Panc1 (cell line): ENCODE measurements around the gene ZDHHC1. TPM values are rescaled to one million over a fixed set of nuclear protein-coding genes. Genes with fewer than 3 reads are reported as not detected.

Experiments
- ATAC-seq: fragments of 200-7000 bp; cut with Tn5 transposase; 2 replicates; pipeline ENCODE4 v1.9.1; 2020; ENCODE audit warnings: mild to moderate bottlenecking, moderate library complexity
- BruUV-seq: library from RNA; stranded (reverse); fragments of 400-500 nt; replicated peaks from 2 replicates; lab custom pipeline; 2021; lab: Mats Ljungman, UMichigan
- CTCF ChIA-PET: fragments of 300-600 bp; sonication (Branson Sonifier 250); formaldehyde crosslinking; loops from one replicate; lab custom pipeline; 2022; ENCODE audit warnings: antibody characterized with exemption; lab: Charles Lee
- POLR2A ChIA-PET: fragments of 300-600 bp; sonication (Branson Sonifier 250); formaldehyde crosslinking; loops from one replicate; lab custom pipeline; 2022; ENCODE audit warnings: antibody characterized with exemption; lab: Charles Lee
- DNase-seq: peaks from one replicate; pipeline ENCODE4 v3.0.0-alpha.2; 2010; ENCODE audit warnings: low read depth, low spot score
- H3K27ac ChIP-seq: 2 replicates; pipeline ENCODE4 v1.5.1; 2011; ENCODE audit warnings: mild to moderate bottlenecking, low read length, inconsistent platforms
- H3K27me3 ChIP-seq: fragments of 200-500 bp; sonication (Bioruptor generic); 2 replicates; pipeline ENCODE4 v1.6.0; 2014; ENCODE audit warnings: low read length, inconsistent platforms; ENCODE audit not compliant: control insufficient read depth, insufficient read depth
- H3K36me3 ChIP-seq: fragments of 200-500 bp; sonication (Bioruptor generic); 2 replicates; pipeline ENCODE4 v1.5.1; 2014; ENCODE audit warnings: inconsistent platforms, mild to moderate bottlenecking, low read length, moderate library complexity; ENCODE audit not compliant: control insufficient read depth, insufficient read depth
- H3K4me1 ChIP-seq: 2 replicates; pipeline ENCODE4 v1.5.1; 2011; ENCODE audit warnings: inconsistent platforms, mild to moderate bottlenecking, low read length, moderate library complexity; ENCODE audit not compliant: control insufficient read depth, insufficient read depth
- H3K4me3 ChIP-seq, 2 experiments: 2 replicates each; pipeline ENCODE4 v1.5.1; 2011 to 2012; ENCODE audit warnings: low read depth in 2 of 2, low read length in 2 of 2, mild to moderate bottlenecking in 2 of 2, inconsistent platforms in 1 of 2, moderate library complexity in 1 of 2
- H3K9me3 ChIP-seq: fragments of 200-500 bp; sonication (Bioruptor generic); 2 replicates; pipeline ENCODE4 v1.5.1; 2014; ENCODE audit warnings: low read depth, mild to moderate bottlenecking, inconsistent platforms, low read length, moderate library complexity; ENCODE audit not compliant: control insufficient read depth, insufficient read depth
- POLR2AphosphoS5 ChIP-seq: IDR thresholded peaks from 2 replicates; pipeline ENCODE4 v1.6.1; 2012; ENCODE audit warnings: mild to moderate bottlenecking, low read depth, low read length, moderate library complexity
- SIN3A ChIP-seq: IDR thresholded peaks from 2 replicates; pipeline ENCODE4 v1.6.1; 2012; ENCODE audit warnings: low read depth, mild to moderate bottlenecking, low read length, moderate library complexity, borderline replicate concordance; ENCODE audit not compliant: insufficient read depth
- TCF7L2 ChIP-seq: IDR thresholded peaks from 2 replicates; pipeline ENCODE4 v1.6.1; 2011; ENCODE audit warnings: mild to moderate bottlenecking, low read depth, low read length, inconsistent platforms
- in situ Hi-C: cut with HindIII; loops from 2 replicates; pipeline ENCODE4 v1.10.0; 2016; ENCODE audit warnings: low sequenced_read_pairs, low pct_unique_long_range_greater_than_20kb
- intact Hi-C: fragments of 100-400 bp; cut with micrococcal nuclease; formaldehyde crosslinking; loops from one replicate; pipeline ENCODE4 v1.10.0; 2022; ENCODE audit not compliant: unreplicated experiment
- total RNA-seq: library from RNA; stranded (reverse); gene quantifications from one replicate; pipeline ENCODE4 v1.2.1, GENCODE V29; 2021; ENCODE audit not compliant: unreplicated experiment
- TF ChIP-seq, protein P1 (sequence below): fragments of 450-650 bp; IDR thresholded peaks from 2 replicates; pipeline ENCODE4 v1.5.1; 2017; ENCODE audit warnings: mild to moderate bottlenecking
- TF ChIP-seq, protein P2 (sequence below), 2 experiments: IDR thresholded peaks; 2 replicates each; pipeline ENCODE4 v1.6.1; 2011 to 2012; ENCODE audit warnings: low read depth in 2 of 2, control low read depth in 1 of 2, low read length in 1 of 2, mild to moderate bottlenecking in 1 of 2, moderate library complexity in 1 of 2; ENCODE audit not compliant: insufficient read depth in 1 of 2

The ZDHHC1 gene
- total RNA-seq, 1 experiment from 2014 or later, result 7.8 TPM

DNA sequence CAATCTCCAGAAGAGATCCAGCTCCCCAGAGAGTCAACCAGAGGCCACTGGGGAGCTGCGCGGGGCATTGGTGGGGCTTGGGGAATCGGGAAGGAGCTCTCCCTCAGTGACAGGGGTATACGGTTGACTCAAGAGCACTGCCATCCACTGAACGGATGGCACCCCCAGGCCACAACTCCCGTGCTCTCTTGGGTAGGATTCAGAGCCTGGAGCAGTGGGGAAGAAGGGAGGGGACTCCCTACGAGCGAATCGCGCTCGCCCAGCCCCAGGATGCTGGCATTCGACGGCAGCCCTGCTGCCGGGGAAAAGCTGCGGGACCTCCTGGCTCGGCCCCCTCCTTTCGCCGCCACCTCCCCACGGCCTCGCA is 22.5 kb downstream of the ZDHHC1 start:
- DNase-seq, result no peak
- intact Hi-C loops, result no loop called here

DNA sequence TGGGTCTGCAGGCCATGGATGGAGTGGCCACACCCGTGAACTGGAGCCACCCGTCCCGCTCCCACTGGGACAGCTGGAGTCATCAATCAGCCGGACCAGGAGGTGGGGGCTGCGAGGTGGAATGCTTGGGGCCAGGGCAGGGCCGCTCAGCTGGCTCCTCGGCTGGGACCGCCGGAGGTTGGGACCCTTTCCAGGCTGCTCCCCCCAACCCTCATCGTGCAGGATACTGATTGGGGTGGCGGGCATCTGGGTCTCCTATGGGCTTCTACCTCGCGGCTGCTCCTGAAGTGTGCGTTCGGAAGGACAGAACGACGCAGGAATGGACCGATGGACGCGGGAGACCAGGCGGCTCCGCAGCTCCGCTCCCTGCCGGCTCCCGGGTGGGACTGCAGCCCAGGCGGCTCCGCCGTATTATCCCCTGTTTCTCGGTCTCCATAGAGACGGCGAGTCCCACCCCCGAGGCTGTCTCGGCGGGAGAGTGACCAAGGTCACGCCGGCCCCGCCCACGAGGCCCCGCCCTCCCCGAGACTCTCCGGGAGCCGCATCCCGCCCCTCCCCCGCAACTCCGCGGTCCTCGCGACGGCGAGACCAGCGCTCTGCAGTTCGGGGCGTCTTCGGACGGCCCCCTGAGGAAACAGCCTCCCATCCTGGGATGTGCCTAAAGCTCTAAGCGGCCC is 23.0 kb downstream of the ZDHHC1 start, which contains the start of gene TPPP3:
TSS of gene TPPP3 (minus strand) at position 388 of the 677 bp plus-strand sequence. CDS start 2,387 bp downstream, outside the sequence.
- ChIA-PET POLR2A (no interaction called here), CTCF (no interaction called here)
- DNase-seq, result no peak
- H3K4me3 ChIP-seq, result peak within 1 kb of the TSS; percentile 22 to 50
- no peaks in the 10 kb centered on the region for H3K36me3 ChIP-seq
- H3K9me3 ChIP-seq, result no peaks in the 10 kb centered on the region
- peak; percentile 77 for ATAC-seq
- H3K27ac ChIP-seq, result no peak within 1 kb of the TSS
- H3K4me1 ChIP-seq, result no peaks in the 10 kb centered on the region; the same call in 1 of the 2 replicates
- in situ Hi-C loops, result no loop called here
- no peak for TF ChIP-seq SIN3A
- TF ChIP-seq TCF7L2, result no peak
- TF ChIP-seq, protein P1, sequence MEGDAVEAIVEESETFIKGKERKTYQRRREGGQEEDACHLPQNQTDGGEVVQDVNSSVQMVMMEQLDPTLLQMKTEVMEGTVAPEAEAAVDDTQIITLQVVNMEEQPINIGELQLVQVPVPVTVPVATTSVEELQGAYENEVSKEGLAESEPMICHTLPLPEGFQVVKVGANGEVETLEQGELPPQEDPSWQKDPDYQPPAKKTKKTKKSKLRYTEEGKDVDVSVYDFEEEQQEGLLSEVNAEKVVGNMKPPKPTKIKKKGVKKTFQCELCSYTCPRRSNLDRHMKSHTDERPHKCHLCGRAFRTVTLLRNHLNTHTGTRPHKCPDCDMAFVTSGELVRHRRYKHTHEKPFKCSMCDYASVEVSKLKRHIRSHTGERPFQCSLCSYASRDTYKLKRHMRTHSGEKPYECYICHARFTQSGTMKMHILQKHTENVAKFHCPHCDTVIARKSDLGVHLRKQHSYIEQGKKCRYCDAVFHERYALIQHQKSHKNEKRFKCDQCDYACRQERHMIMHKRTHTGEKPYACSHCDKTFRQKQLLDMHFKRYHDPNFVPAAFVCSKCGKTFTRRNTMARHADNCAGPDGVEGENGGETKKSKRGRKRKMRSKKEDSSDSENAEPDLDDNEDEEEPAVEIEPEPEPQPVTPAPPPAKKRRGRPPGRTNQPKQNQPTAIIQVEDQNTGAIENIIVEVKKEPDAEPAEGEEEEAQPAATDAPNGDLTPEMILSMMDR, result peak; percentile 62
- TF ChIP-seq POLR2AphosphoS5, result no peak
- TF ChIP-seq, protein P2, sequence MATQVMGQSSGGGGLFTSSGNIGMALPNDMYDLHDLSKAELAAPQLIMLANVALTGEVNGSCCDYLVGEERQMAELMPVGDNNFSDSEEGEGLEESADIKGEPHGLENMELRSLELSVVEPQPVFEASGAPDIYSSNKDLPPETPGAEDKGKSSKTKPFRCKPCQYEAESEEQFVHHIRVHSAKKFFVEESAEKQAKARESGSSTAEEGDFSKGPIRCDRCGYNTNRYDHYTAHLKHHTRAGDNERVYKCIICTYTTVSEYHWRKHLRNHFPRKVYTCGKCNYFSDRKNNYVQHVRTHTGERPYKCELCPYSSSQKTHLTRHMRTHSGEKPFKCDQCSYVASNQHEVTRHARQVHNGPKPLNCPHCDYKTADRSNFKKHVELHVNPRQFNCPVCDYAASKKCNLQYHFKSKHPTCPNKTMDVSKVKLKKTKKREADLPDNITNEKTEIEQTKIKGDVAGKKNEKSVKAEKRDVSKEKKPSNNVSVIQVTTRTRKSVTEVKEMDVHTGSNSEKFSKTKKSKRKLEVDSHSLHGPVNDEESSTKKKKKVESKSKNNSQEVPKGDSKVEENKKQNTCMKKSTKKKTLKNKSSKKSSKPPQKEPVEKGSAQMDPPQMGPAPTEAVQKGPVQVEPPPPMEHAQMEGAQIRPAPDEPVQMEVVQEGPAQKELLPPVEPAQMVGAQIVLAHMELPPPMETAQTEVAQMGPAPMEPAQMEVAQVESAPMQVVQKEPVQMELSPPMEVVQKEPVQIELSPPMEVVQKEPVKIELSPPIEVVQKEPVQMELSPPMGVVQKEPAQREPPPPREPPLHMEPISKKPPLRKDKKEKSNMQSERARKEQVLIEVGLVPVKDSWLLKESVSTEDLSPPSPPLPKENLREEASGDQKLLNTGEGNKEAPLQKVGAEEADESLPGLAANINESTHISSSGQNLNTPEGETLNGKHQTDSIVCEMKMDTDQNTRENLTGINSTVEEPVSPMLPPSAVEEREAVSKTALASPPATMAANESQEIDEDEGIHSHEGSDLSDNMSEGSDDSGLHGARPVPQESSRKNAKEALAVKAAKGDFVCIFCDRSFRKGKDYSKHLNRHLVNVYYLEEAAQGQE (IDR thresholded peaks at IDR 0.05; ENCODE audit: insufficient read depth in 1 of 2, low read depth in 2 of 2, low read length in 1 of 2), result no peak
- BruUV-seq, result no TSS peak
- H3K27me3 ChIP-seq, result no peaks in the 10 kb centered on the region
- intact Hi-C loops, result no loop called here

More for the DNA sequence above, 22.5 kb downstream of the ZDHHC1 start:
- H3K36me3 ChIP-seq, result no peaks in the 10 kb centered on the region
- H3K9me3 ChIP-seq, result no peaks in the 10 kb centered on the region
- BruUV-seq, result no TSS peak
- POLR2A ChIA-PET, result no interaction called here
- in situ Hi-C loops, result no loop called here
- CTCF ChIA-PET, result no interaction called here
- peak overlapping the region; percentile 22 to 50 for H3K4me3 ChIP-seq
- H3K4me1 ChIP-seq, result no peaks in the 10 kb centered on the region; the same call in 1 of the 2 replicates
- ATAC-seq, result peak; percentile 14
- no peak overlapping the region for H3K27ac ChIP-seq
- TF ChIP-seq, protein P1, result no peak
- TF ChIP-seq SIN3A (no peak), POLR2AphosphoS5 (no peak), TCF7L2 (no peak)
- TF ChIP-seq, protein P2 (IDR thresholded peaks at IDR 0.05; ENCODE audit: insufficient read depth in 1 of 2, low read depth in 2 of 2, low read length in 1 of 2), result no peak
- H3K27me3 ChIP-seq, result no peaks in the 10 kb centered on the region
